Suprapubic skin (tissue), 4 donors: ENCODE data around the gene ANKRD65. TPM values are rescaled to one million over a fixed set of nuclear protein-coding genes. Genes with fewer than 3 reads are reported as not detected.

ENCODE experiments used
- DNase-seq, 2 donors: peaks; one replicate each; pipeline ENCODE4 v3.0.0-alpha.2; 2019; ENCODE audit warnings: low spot score in 2 of 2
- H3K27ac ChIP-seq: fragments of 200-600 bp; sonication (generic); one replicate; pipeline ENCODE4 v1.5.1; 2019
- H3K27me3 ChIP-seq: fragments of 200-600 bp; sonication (generic); one replicate; pipeline ENCODE4 v1.5.1; 2019
- H3K36me3 ChIP-seq: fragments of 200-600 bp; sonication (generic); one replicate; pipeline ENCODE4 v1.5.1; 2019
- H3K4me1 ChIP-seq: fragments of 200-600 bp; sonication (generic); one replicate; pipeline ENCODE4 v1.5.1; 2019
- H3K4me3 ChIP-seq: fragments of 200-600 bp; sonication (generic); one replicate; pipeline ENCODE4 v1.5.1; 2019; ENCODE audit warnings: mild to moderate bottlenecking
- H3K9me3 ChIP-seq: fragments of 200-600 bp; sonication (generic); one replicate; pipeline ENCODE4 v1.5.1; 2019
- CTCF ChIP-seq, 2 donors: fragments of 200-600 bp in 1 of 2; fragments of 450-650 bp in 1 of 2; sonication (generic) in 1 of 2; IDR thresholded peaks; one replicate each; pipeline ENCODE4 v1.5.1; 2016 to 2019; ENCODE audit warnings: antibody characterized with exemption in 2 of 2, mild to moderate bottlenecking in 1 of 2, moderate library complexity in 1 of 2
- EP300 ChIP-seq: sonication (generic); formaldehyde crosslinking; IDR thresholded peaks from one replicate; pipeline ENCODE4 v1.6.1; 2017; ENCODE audit warnings: antibody characterized with exemption
- POLR2A ChIP-seq, 2 donors: fragments of 450-650 bp; IDR thresholded peaks; one replicate each; pipeline ENCODE4 v1.6.1; 2017; ENCODE audit warnings: antibody characterized with exemption in 2 of 2, mild to moderate bottlenecking in 2 of 2, moderate library complexity in 2 of 2
- POLR2AphosphoS5 ChIP-seq, 3 donors: sonication (generic); formaldehyde crosslinking; IDR thresholded peaks; one replicate each; pipeline ENCODE4 v1.6.1; 2017; ENCODE audit warnings: antibody characterized with exemption in 3 of 3
- WGBS: methylation state at CpG from one replicate; pipeline ENCODE4 v1.1.5; 2018; 5-methylcytosine and 5-hydroxymethylcytosine counted together
- total RNA-seq, 4 donors: library from RNA; depleted of rRNA; stranded (reverse); fragments of >200 nt; gene quantifications; one replicate each; pipeline ENCODE4 v1.1.0, GENCODE V29; 2016

ANKRD65 gene
- total RNA-seq, 4 donors from 2014 or later = 2.8 to 10.3 (median 5.9) TPM

- H3K4me3 ChIP-seq = peak overlapping the region; percentile 70
- 65% methylated on average over 16 of the region's 34 CpGs for WGBS
Observed at GRCh38 chr1:1432951-1433803, 12.1 kb upstream of the ANKRD65 start.

GRCh38 chr1:1432274-1432950 is 11.3 kb upstream of the ANKRD65 start:
- TF ChIP-seq POLR2AphosphoS5 (IDR thresholded peaks at IDR 0.05) (no peak), POLR2A (IDR thresholded peaks at IDR 0.05) (no peak), EP300 (no peak), CTCF (IDR thresholded peaks at IDR 0.05) (no peak)
- H3K9me3 ChIP-seq = no peaks in the 10 kb centered on the region
- H3K4me1 ChIP-seq = peaks cover 85% of the 10 kb centered on the region
- peak overlapping the region; percentile 70 for H3K4me3 ChIP-seq
- peak overlapping the region; percentile 92 for H3K27ac ChIP-seq
- 70% methylated on average over 2 of the region's 28 CpGs for WGBS
- no peak for DNase-seq
- H3K27me3 ChIP-seq = peaks cover 1% of the 10 kb centered on the region
- no peaks in the 10 kb centered on the region for H3K36me3 ChIP-seq

More at GRCh38 chr1:1432951-1433803, 12.1 kb upstream of the ANKRD65 start:
- Histone ChIP-seq H3K36me3 (no peaks in the 10 kb centered on the region), H3K27ac (peak overlapping the region; percentile 92), H3K9me3 (no peaks in the 10 kb centered on the region), H3K27me3 (no peaks in the 10 kb centered on the region), H3K4me1 (peaks cover 89% of the 10 kb centered on the region)
- TF ChIP-seq EP300 (no peak), CTCF (IDR thresholded peaks at IDR 0.05) (no peak), POLR2A (IDR thresholded peaks at IDR 0.05) (no peak), POLR2AphosphoS5 (IDR thresholded peaks at IDR 0.05) (peak in 2 of 3 donors; percentile 48 to 71)
- DNase-seq = peak in 1 of 2 donors; percentile 88

GRCh38 chr1:1431845-1432273 is 10.8 kb upstream of the ANKRD65 start:
- no peaks in the 10 kb centered on the region for H3K9me3 ChIP-seq
- DNase-seq = peak in 1 of 2 donors; percentile 75
- TF ChIP-seq CTCF (IDR thresholded peaks at IDR 0.05) (no peak), POLR2A (IDR thresholded peaks at IDR 0.05) (no peak), POLR2AphosphoS5 (IDR thresholded peaks at IDR 0.05) (no peak), EP300 (no peak)
- peaks cover 7% of the 10 kb centered on the region for H3K27me3 ChIP-seq
- no peaks in the 10 kb centered on the region for H3K36me3 ChIP-seq
- H3K4me3 ChIP-seq = no peak overlapping the region
- H3K4me1 ChIP-seq = peaks cover 82% of the 10 kb centered on the region
- 60% methylated on average over 3 of the region's 5 CpGs for WGBS
- peak overlapping the region; percentile 92 for H3K27ac ChIP-seq

GRCh38 chr1:1430992-1431844 is 10.1 kb upstream of the ANKRD65 start:
- peaks cover 79% of the 10 kb centered on the region for H3K4me1 ChIP-seq
- H3K27me3 ChIP-seq = peaks cover 12% of the 10 kb centered on the region
- H3K9me3 ChIP-seq = no peaks in the 10 kb centered on the region
- no peak for DNase-seq
- WGBS = 72% methylated on average over 10 of the region's 18 CpGs
- peak overlapping the region; percentile 92 for H3K27ac ChIP-seq
- H3K36me3 ChIP-seq = no peaks in the 10 kb centered on the region
- no peak for TF ChIP-seq CTCF (IDR thresholded peaks at IDR 0.05)
- TF ChIP-seq POLR2A (IDR thresholded peaks at IDR 0.05) = no peak
- no peak for TF ChIP-seq EP300
- no peak for TF ChIP-seq POLR2AphosphoS5 (IDR thresholded peaks at IDR 0.05)
- no peak overlapping the region for H3K4me3 ChIP-seq
